Measurements from ENCODE around the gene LRP1B.

Gene LRP1B

GRCh38 chr2:140761807-140762206 lies 1369.0 kb downstream of the LRP1B start:
- DNase-seq (ENCODE audit: low read depth): no peak
- H3K4me3 ChIP-seq (ENCODE audit: low read depth, low read length): no peak overlapping the region
- no peak for TF ChIP-seq CTCF (IDR thresholded peaks at IDR 0.05; ENCODE audit: control insufficient read depth, extremely low read depth, insufficient read depth)

- no peak for TF ChIP-seq CTCF (IDR thresholded peaks at IDR 0.05; ENCODE audit: control insufficient read depth, extremely low read depth, insufficient read depth)
- no peak overlapping the region for H3K4me3 ChIP-seq (ENCODE audit: low read depth, low read length)
- no peak for DNase-seq (ENCODE audit: low read depth)
Observed at GRCh38 chr2:140759426-140760156, 1371.2 kb downstream of the LRP1B start.

- TF ChIP-seq CTCF (IDR thresholded peaks at IDR 0.05; ENCODE audit: control insufficient read depth, extremely low read depth, insufficient read depth): no peak
- DNase-seq (ENCODE audit: low read depth): no peak
- H3K4me3 ChIP-seq (ENCODE audit: low read depth, low read length): no peak overlapping the region
Observed at GRCh38 chr2:140747665-140748064, 1383.2 kb downstream of the LRP1B start.

GRCh38 chr2:140747090-140747489 lies 1383.7 kb downstream of the LRP1B start:
- TF ChIP-seq CTCF (IDR thresholded peaks at IDR 0.05; ENCODE audit: control insufficient read depth, extremely low read depth, insufficient read depth): no peak
- DNase-seq (ENCODE audit: low read depth): no peak

GRCh38 chr2:140744379-140744778 lies 1386.4 kb downstream of the LRP1B start:
- TF ChIP-seq CTCF (IDR thresholded peaks at IDR 0.05; ENCODE audit: control insufficient read depth, extremely low read depth, insufficient read depth): no peak
- no peak overlapping the region for H3K4me3 ChIP-seq (ENCODE audit: low read depth, low read length)
- DNase-seq (ENCODE audit: low read depth): no peak

More at GRCh38 chr2:140747090-140747489, 1383.7 kb downstream of the LRP1B start:
- no peak overlapping the region for H3K4me3 ChIP-seq (ENCODE audit: low read depth, low read length)

- TF ChIP-seq CTCF (IDR thresholded peaks at IDR 0.05; ENCODE audit: control insufficient read depth, extremely low read depth, insufficient read depth): no peak
- DNase-seq (ENCODE audit: low read depth): no peak
- H3K4me3 ChIP-seq (ENCODE audit: low read depth, low read length): no peak overlapping the region
Observed at GRCh38 chr2:140737006-140737405, 1393.8 kb downstream of the LRP1B start.

GRCh38 chr2:140734992-140735391 lies 1395.8 kb downstream of the LRP1B start:
- no peak for TF ChIP-seq CTCF (IDR thresholded peaks at IDR 0.05; ENCODE audit: control insufficient read depth, extremely low read depth, insufficient read depth)
- no peak for DNase-seq (ENCODE audit: low read depth)
- H3K4me3 ChIP-seq (ENCODE audit: low read depth, low read length): no peak overlapping the region

All from LNCaP clone FGC (cell line).